Mesothelial cell of epicardium (in vitro differentiated cells): ENCODE data around the gene NOS2. TPM values are rescaled to one million over a fixed set of nuclear protein-coding genes. Genes with fewer than 3 reads are reported as not detected.
"Not testable (repeated sequence)": the region's sequence is repeated elsewhere in the genome, so short reads cannot be mapped to it uniquely, and the experiment has no call there.

ENCODE experiments used
- DNase-seq, 2 experiments: peaks; one replicate each; pipeline ENCODE4 v3.0.0; 2021; ENCODE audit warnings: low spot score in 2 of 2; ENCODE audit not compliant: unreplicated experiment in 2 of 2
- H3K27ac Mint-ChIP-seq: 2 replicates; pipeline ENCODE4 v1.8.0; 2021; ENCODE audit warnings: mixed read lengths
- H3K27me3 Mint-ChIP-seq: 2 replicates; pipeline ENCODE4 v1.8.0; 2021; ENCODE audit warnings: low read depth, mixed read lengths
- H3K36me3 Mint-ChIP-seq: 2 replicates; pipeline ENCODE4 v1.8.0; 2021; ENCODE audit warnings: mixed read lengths
- H3K4me1 Mint-ChIP-seq: 2 replicates; pipeline ENCODE4 v1.8.0; 2021; ENCODE audit warnings: mixed read lengths
- H3K4me3 Mint-ChIP-seq: 2 replicates; pipeline ENCODE4 v1.8.0; 2021; ENCODE audit warnings: mild to moderate bottlenecking, moderate library complexity, mixed read lengths
- H3K9me3 Mint-ChIP-seq: 2 replicates; pipeline ENCODE4 v1.8.0; 2021; ENCODE audit warnings: mixed read lengths
- total RNA-seq: library from RNA; stranded (reverse); gene quantifications from 3 replicates; pipeline ENCODE4 v1.2.1, GENCODE V29; 2021
- TF ChIP-seq, protein P1 (sequence below): fragments of 200-600 bp; sonication (generic); IDR thresholded peaks from one replicate; pipeline ENCODE4 v1.5.0; 2021; ENCODE audit warnings: antibody characterized with exemption; ENCODE audit not compliant: unreplicated experiment

NOS2 gene
- total RNA-seq, 1 donor from 2014 or later, result 0.18 TPM

GRCh38 chr17:27845264-27846041 lies 45.1 kb upstream of the NOS2 start:
- TF ChIP-seq, protein P1, sequence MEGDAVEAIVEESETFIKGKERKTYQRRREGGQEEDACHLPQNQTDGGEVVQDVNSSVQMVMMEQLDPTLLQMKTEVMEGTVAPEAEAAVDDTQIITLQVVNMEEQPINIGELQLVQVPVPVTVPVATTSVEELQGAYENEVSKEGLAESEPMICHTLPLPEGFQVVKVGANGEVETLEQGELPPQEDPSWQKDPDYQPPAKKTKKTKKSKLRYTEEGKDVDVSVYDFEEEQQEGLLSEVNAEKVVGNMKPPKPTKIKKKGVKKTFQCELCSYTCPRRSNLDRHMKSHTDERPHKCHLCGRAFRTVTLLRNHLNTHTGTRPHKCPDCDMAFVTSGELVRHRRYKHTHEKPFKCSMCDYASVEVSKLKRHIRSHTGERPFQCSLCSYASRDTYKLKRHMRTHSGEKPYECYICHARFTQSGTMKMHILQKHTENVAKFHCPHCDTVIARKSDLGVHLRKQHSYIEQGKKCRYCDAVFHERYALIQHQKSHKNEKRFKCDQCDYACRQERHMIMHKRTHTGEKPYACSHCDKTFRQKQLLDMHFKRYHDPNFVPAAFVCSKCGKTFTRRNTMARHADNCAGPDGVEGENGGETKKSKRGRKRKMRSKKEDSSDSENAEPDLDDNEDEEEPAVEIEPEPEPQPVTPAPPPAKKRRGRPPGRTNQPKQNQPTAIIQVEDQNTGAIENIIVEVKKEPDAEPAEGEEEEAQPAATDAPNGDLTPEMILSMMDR, result no peak
- H3K9me3 Mint-ChIP-seq, result no peaks in the 10 kb centered on the region
- H3K27me3 Mint-ChIP-seq, result peaks cover 14% of the 10 kb centered on the region
- H3K4me3 Mint-ChIP-seq, result no peak overlapping the region
- H3K27ac Mint-ChIP-seq, result no peak overlapping the region
- no peaks in the 10 kb centered on the region for H3K4me1 Mint-ChIP-seq
- no peak for DNase-seq
- H3K36me3 Mint-ChIP-seq, result no peaks in the 10 kb centered on the region

- Mint-ChIP-seq H3K4me1 (no peaks in the 10 kb centered on the region), H3K27me3 (peaks cover 1% of the 10 kb centered on the region), H3K4me3 (no peak overlapping the region), H3K27ac (no peak overlapping the region), H3K36me3 (no peaks in the 10 kb centered on the region), H3K9me3 (no peaks in the 10 kb centered on the region)
- no peak for DNase-seq
- TF ChIP-seq, protein P1, result no peak
Observed at GRCh38 chr17:27840688-27841087, 40.4 kb upstream of the NOS2 start.

DNA sequence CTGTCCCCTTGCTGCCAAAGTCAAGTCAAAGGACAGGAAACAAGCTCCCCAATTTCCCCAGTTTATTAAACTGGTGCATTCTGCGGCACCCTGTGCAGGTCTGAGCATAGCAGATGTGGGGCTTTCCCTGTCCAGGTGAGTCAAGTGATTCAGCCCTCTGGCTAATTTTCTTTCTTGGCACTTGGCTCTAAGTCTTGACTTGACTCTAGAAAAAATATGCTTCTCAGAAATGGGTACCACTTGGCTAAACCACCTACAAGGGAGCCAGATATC lies 40.0 kb upstream of the NOS2 start:
- H3K4me1 Mint-ChIP-seq, H3K9me3 Mint-ChIP-seq, H3K4me3 Mint-ChIP-seq, DNase-seq, H3K27ac Mint-ChIP-seq, H3K36me3 Mint-ChIP-seq, H3K27me3 Mint-ChIP-seq: not testable (repeated sequence)

- not testable (repeated sequence) for H3K9me3 Mint-ChIP-seq, H3K27ac Mint-ChIP-seq, H3K4me3 Mint-ChIP-seq, H3K27me3 Mint-ChIP-seq, H3K36me3 Mint-ChIP-seq, H3K4me1 Mint-ChIP-seq, DNase-seq
Observed at GRCh38 chr17:27839571-27840405, 39.5 kb upstream of the NOS2 start.

- H3K9me3 Mint-ChIP-seq, H3K4me3 Mint-ChIP-seq, H3K36me3 Mint-ChIP-seq, H3K4me1 Mint-ChIP-seq, H3K27me3 Mint-ChIP-seq, H3K27ac Mint-ChIP-seq, DNase-seq: not testable (repeated sequence)
Observed at GRCh38 chr17:27838607-27839006, 38.3 kb upstream of the NOS2 start.

GRCh38 chr17:27837769-27838168 lies 37.4 kb upstream of the NOS2 start:
- not testable (repeated sequence) for H3K36me3 Mint-ChIP-seq, H3K4me3 Mint-ChIP-seq, H3K27ac Mint-ChIP-seq, H3K27me3 Mint-ChIP-seq, H3K4me1 Mint-ChIP-seq, H3K9me3 Mint-ChIP-seq, DNase-seq

DNA sequence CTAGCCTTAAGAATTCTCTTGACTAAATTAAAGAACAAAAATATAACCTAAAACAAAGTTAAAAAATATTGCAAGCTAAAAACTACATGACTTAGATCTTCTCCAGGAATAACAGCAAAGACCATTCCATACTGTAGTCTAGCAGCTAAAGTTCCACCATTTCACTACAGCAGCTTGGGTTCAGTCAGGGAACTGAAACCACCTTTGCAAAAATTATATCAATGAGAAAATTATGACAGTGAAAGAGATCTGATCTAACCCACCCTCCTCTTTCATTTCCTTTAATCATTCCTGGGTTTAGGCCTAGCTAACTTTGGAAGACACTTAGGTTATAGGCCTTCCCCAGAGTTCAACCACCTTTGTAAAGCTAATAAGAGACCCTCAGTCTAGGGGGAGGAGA lies 36.3 kb upstream of the NOS2 start:
- TF ChIP-seq, protein P1, result no peak
- H3K4me3 Mint-ChIP-seq, result no peak overlapping the region
- no peaks in the 10 kb centered on the region for H3K4me1 Mint-ChIP-seq
- peaks cover 1% of the 10 kb centered on the region for H3K27me3 Mint-ChIP-seq
- peaks cover 2% of the 10 kb centered on the region for H3K36me3 Mint-ChIP-seq
- no peak overlapping the region for H3K27ac Mint-ChIP-seq
- H3K9me3 Mint-ChIP-seq, result peaks cover 8% of the 10 kb centered on the region
- no peak for DNase-seq
